HG03521 (cell line): Measurements from ENCODE around the gene FGFBP1.

ENCODE experiments used
- ATAC-seq: cut with Tn5 transposase; IDR thresholded peaks from one replicate; pipeline ENCODE4 v1.9.1; 2021; ENCODE audit warnings: mild to moderate bottlenecking, moderate library complexity; ENCODE audit not compliant: unreplicated experiment

The FGFBP1 gene

DNA sequence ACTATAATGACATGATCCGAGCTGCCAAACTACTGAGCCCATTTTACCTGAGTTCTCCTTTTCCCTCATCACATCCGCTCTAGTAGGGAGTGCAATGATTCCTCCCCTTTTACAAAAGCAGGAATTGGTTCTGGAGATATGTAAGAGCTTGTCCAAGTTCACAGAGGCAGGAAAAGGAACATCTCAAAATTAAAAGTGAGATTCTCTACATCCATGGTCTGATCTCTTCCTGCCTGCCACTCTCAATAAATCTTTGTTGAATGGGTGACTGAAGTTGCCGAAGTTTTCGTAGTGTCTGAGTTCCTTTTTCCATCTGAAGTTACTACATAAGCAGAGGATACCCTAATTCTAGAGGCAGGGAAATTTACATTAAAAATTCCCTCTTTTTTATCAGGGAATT lies at the start of gene FGFBP1:
FGFBP1 (minus strand) TSS at position 101 of the 400 bp plus-strand sequence. CDS start 2,108 bp downstream, outside the sequence.
- no peak for ATAC-seq

DNA sequence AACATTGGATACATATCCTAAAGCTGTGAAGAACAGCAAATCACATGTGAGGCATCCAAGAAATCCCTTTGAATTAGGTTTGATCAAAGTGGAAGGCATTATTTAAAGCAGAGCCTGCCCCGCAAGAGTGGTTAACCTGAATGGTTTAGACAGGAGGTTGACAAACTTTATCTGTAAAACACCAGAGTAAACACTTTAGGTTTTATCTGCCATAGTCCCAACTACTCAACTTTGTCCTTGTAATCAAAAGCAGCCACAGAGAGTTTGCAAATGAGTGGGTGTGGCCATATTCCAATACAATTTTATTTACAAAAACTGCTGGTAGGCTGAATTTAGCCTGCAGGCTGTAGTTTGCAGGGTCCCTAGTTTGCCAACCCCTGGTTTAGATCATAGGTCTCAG lies 49.7 kb upstream of the FGFBP1 start:
- no peak for ATAC-seq

DNA sequence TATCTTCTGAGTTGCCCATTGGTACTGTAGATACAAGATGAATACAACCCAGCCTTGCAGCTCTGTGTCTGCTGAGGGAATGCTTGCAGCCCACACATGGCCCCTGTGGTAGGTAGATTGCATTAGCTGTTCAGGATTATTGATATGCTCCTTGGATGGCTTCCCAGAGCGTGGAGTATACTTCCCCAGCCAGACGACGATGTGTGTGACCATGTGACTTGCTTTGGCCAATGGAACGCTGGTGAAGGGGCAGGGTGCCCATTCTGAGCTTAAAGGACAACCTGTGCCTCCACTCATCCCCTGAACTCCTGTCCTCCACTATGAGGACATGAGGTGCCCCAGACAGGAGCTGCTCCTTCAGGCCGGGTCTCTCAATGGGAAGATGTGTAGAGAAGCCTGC lies 48.4 kb upstream of the FGFBP1 start:
- no peak for ATAC-seq

DNA sequence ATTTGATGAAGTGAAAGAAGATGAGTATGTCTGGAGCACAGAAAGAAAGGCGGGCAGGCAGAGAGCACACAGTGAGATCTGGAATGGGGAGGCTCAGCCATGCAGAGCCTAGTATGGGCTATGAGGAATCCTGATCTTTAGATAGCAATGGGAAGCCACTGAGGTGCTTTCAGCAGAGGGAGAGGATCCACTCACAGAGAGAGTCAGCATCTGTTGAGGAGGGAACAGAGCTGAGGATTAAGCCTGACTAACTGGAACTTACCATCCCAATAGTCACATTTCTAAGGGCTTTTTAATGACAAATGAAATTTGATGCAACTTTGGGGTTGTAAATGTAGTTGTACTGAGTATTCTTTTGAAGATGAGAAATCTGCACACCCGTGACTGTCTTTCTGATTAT lies 45.1 kb upstream of the FGFBP1 start:
- no peak for ATAC-seq

DNA sequence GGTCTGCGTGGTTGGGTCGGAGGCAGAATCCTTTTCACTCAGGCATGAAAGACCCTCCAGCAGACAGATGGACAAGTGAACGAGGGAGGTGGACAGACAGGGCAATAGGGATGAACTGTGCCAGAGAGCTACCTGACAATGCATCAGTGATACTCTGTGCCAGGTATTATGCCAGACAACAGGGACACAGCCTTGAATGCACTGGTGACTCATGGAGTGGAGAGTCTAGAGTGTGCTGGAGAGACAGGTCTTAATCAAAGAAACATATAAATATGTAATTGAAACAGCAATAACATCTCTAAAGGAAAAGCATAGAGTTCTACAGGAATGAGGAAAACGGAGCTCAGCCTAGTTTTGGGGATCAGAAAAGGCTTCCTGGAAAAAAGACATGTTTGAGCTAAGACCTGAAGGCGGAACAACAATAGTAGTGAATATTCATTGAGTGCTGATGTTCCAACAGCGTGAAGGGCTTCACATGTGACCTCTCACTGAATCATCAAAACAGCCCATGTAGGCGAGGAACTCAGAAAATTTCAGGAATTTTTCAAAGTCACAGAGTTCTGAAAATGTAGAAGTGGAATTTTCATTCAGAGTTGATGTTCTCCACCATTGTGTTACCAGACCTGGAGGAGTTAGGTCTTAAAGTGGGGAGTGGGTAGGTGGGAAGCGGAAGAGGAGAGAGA lies 44.4 kb upstream of the FGFBP1 start:
- no peak for ATAC-seq

DNA sequence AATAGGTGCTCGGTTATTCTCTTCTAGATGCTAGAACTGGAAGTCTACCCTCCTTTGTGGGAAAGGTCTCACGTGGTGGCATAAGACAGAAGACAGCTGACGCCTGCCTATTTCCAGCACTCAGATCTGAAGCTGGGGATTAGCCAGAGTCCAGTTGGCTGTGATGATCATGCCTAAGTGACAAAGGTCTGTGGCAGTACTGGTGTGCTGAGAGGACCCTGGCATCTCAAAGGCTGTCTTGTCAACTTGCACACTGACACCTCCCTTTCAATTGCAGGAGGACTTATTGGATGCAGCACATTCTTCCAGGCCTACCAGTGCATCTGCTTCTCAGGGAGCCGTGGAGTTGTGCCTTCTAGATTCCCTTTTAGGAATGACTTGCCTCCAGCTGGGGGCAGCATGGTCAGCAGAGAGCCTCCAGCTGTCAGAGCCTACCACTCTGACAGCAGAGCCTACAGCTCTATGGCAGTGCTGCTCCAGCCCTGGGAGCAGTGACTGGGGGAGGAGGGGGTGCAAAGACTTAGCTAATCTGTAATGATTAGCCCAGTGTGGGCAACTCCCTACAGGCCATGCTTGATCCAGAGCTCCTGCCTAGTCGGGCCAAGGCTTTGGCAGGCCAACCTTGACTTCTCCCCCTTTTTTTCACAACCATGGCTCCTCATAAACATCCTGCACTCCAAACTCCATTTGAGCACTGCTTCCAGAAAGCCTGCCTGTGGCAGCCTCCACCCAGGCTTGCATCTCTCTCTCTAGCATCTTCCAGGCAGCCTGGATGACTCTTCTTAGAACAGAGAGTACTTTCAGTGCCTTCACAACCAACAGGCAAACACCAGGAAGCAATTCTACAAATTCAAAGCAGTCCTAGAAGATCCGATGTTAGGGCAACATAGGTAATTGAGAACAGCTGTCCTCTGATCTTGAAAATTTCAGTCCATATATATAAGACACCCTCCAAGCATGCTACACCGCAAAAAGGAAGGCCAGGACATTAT lies 38.2 kb upstream of the FGFBP1 start:
- no peak for ATAC-seq

DNA sequence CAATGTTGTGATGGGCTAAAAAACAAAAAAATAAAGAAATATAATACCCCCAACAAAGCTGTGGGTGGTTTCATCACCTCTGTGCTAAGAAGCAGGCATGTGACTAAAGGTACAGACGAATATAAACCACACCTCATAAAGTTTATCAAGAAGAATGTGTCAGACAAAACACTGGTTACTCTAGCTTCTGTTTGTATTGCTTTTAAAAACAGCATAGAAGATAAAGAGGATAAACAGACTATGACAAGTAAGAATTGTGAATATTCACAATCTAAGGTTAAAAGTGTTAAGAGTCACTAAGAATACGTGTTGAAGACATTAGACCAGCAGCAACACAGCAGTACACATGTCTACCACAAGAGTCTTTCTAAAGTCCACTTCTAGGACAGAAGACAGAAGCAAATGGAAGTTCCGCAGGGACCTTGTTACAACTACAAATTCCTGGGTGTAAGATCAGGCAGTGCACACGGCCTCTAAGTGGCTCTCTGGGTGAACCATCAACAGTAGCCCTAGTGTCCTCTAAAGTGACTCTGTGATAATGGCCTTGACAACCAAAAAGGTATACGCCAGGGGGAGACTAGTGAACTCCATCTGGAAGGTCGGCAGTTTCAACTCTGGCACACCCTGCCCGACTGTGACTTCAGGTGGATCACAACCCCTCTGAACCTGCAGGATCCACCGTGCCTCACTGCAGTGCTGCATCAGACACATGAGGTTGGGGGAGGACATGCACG lies 32.7 kb upstream of the FGFBP1 start:
- ATAC-seq = no peak

DNA sequence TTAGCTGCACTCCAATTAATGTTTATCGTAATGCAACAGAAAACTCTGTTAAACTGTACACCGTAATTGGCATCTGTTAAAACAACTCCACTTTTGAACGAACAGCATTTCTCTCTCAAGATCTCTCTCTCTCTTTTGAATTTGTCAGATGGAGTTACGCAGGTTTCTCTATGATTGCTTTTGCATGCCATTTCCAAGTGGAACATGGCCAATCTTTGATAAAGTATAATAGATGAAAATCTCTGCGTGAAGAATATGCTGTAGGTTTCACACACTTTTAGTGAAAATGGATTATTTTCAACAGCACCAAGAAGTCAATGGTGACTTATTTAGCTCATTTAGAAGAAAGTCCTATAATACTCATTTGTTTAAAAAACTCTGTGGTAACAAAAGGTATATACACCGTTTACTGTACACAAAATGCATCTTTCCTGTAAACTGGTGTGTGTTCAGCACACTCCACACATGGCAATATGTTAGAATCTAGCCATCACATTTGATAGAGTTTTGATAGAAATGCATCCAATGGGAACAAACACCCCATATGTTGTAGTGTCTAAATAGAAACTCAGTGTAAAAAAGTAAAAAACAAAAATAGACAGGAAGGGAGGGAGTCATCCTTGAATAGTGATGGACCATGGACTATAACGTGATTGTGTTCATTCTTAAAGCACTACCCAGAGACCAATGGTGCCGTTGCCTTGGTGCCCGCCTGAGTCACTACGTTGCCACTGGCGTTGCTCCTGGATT lies 30.2 kb upstream of the FGFBP1 start:
- no peak for ATAC-seq

DNA sequence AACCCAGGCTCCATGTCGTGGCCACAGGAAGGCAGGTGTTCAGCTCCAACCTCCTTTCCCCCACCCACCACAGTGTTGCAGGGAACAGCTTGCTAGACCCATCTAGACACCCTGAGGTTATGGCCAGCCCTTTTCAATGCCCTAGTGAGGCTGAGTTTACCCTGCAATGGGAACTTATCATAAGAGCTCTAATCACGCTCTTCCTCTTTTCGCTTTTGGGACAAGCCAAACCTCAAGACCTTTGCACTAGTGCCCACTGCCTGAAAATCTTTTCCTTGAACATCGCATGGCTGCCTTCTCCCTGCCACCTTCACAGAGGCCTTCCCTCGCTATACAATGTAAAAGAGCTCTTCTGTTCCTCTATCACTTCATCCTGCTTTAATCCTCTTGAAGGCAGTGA lies 26.8 kb upstream of the FGFBP1 start:
- no peak for ATAC-seq

DNA sequence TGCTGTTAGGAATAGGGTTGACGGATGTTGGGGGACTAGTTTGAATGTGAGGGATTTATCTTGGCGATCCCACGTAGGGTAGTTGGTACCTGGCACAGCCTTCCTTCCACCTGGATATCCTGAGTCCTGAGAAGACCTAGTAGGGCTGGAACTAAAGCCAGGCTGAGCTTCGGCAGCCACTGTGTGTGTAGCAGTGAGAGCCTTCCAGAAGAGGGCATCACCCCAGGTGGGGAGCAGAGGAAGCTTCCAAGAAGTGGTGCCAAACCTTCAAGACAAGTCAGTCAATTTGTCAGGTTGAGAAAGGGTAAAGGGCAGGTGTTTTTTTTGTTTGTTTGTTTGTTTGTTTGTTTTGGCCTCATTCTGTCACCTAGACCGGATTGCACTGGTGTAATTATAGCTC lies 25.6 kb upstream of the FGFBP1 start:
- no peak for ATAC-seq

DNA sequence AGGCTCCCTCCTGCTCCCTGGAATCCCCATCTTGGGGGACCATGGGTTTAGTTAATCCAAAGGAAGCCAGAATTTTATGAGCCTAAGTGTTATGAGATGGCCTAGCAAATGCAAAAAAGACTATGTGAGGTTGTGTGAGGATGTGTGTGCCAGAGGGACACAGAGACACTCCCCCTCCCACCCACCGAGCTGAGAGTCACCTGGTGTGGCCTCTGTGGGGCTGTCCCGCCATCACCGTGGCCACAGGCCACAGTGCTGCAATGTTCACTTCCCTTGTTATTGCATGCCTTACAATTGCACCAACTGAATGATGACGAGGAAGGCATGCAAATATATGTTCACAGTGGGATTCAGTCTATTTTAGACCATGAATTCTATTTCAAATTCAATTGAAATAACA lies 25.0 kb upstream of the FGFBP1 start:
- ATAC-seq = peak; percentile 80

DNA sequence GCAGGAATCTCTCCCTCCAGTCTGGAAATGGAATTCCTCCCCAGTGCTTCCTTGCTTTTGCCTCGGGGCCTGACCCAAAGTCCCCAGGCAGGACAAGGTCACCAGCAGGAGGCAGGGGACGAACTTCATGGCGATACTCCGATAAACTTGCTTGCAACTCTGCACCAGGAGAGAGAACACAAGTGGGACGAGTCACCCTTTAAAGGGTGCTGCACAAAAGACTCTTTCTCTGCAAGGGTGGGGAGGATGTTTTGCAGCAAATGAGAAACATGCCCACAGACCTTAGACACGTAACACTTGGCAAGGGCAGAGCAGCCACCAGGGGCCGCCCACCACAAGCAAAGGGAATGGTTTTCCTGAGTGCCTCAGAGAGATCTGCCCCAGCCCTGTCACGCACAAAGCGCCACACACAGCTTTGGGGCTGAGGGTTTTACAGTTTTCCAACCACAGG lies 24.5 kb upstream of the FGFBP1 start, which contains the start of gene FGFBP2:
FGFBP2 (minus strand) TSS at position 175 of the 451 bp plus-strand sequence; CDS start at position 129, 46 bp downstream.
- peak; percentile 15 for ATAC-seq

DNA sequence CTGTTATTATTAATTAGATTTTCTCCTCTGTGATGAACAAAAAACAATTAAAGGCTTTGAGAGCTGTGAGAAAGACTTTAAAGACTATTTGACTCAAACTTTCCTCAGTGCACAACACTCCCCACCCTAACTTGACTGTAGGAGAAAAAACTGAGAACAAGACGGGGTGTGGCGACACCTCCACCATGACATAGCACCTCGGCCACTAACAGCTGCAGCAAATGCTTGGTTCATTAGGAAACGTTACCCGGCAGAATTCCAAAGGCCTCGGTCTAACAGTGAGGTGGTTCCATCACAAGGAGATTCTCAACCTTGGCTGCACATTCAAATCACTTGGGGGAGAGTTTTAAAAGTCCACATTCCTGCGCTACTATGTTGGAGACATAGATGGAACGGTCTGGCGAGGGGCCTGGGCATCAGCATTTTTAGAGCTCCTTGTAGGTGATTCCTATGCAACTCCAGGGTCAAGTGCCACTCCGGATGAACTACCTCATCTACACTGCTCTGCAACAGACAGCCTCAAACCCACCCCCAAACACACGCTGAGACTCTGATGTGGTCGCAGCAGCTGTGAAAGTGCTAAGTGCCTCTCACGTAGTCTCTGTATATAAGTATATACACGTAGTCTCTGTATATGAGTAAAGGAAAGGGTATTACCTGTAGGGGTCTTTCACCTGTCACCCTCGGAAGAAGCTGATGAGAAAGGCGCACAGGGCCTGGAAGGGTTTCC lies 23.4 kb upstream of the FGFBP1 start:
- ATAC-seq = no peak

DNA sequence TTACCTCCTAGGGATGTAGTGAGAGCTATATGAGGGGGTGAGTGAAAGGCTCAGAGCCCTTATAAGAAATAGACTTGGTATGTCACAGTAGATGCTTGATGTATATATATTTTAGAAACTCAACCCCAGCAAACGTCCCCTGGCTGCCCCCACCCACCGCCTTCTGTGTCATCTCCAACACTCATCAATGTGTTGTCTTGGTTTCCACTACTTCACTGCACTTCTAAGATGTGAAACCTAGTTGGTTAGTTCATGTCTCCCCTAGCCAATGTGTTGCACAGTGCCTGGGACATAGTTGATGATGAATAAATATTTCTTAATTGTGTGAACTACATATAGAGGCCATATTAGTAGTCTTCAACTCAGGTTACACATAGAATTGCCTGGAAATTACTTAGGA lies 20.0 kb upstream of the FGFBP1 start:
- no peak for ATAC-seq

DNA sequence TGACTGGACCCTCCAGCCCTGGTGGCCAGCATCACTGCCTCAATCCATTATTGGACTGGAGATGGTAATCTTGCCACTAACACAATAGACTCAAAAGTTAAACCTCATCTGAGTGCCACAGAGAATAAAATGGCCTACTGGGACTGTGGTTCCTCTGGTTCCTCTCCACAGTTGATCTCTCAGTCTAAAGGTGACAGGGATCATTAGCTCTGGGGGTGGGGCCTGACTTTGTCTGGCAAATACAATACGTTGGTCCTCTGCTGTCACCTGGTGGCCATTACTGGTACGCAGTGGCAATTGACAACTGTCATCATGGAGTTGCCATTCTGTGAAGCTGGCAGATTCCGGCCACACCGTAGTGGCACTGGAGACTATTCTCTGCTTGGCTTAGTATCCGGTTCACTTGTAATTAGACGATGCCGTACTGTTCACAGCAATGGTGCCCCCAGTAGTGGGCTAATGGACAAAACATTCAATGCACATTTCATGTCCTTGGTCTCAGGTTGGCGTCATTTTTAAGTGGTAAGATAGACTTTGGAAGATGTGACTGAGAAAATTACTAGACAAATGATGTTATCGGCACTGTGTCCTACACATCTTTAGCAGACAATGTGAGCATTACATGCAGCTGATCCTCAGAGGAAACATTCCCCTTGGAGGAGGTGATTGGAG lies 17.8 kb upstream of the FGFBP1 start:
- ATAC-seq = peak; percentile 90

DNA sequence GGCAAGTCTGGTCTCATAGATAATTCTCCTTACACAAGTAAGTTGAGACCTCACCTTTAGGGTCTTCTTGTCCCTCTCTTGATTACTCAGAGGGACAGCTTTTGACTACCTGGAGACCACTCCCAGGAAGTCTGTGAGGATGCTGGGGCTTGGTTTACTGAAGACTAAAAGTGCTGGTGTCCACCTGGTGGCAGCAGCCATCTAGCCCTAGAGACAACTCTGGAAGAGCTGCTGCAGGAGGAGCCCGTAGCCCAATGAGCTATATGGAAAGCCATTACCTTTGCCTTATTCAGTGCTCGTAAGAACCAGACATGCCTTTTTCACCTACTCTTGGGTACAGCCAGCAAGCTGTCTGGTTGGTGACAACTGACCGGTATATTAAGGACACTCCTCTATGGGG lies 17.1 kb upstream of the FGFBP1 start:
- no peak for ATAC-seq

DNA sequence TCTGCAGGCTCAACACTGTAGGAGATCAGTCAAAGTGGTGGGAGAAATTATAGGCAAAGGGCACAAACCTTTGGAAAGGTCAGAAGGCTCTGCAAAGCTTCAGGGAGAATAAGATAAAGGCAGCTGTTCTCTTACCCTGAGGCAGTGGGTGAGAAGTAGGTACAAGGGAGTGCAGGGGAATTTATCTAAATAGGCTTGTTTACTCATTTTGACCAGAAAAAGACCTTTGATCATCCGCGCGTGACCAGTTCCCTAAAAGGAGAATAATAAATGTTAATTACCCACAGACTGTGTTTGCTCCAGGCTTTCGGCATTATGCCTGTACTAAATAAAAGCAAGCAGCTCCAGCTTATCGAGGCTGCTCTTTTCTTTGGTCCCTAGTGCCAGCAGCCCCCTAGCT lies 15.1 kb upstream of the FGFBP1 start:
- ATAC-seq = no peak

DNA sequence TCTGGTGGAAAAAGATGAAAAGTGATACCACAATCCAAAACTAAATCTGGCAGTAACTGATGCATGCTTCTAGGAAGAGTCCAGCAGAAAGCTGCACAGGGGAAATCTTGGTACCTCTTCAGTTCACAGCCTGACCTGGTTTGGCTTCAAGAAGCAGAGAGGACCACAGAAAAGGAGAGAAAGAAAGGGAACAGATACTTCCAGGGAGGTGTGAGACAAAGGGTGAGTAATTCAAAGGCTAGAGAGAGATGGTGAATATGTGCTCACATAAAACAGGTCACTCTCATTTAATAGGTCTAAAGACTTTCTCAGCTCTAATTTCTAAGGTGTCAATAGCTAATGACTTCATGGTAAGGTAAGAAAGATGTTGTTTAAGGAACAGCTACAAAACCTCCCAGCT lies 13.2 kb upstream of the FGFBP1 start:
- ATAC-seq = no peak

DNA sequence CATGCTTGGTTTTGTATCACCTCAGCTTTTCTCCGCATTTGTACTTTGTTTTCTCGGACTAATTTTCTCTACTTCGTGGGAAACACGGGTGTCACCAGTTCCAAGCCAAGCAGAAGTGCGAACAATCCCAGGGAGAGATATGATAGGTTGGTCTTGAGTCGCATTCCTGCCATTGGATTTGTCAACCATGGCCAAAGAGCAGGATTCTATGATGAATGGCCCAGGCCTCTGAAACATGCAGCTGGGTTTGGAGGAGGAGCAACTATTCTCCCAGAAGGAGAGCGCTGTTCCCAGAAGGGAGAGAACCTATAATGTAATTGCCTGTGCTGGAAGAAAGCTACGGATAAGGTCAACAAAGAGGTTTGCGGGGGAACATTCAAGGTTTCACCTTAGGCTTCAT lies 10.3 kb upstream of the FGFBP1 start:
- ATAC-seq = no peak
